KG1 (cell line): Measurements from ENCODE around the gene C12orf76.
"Not testable (repeated sequence)": the region's sequence is repeated elsewhere in the genome, so short reads cannot be mapped to it uniquely, and the experiment has no call there.

Source experiments
- DNase-seq: peaks from one replicate; lab custom pipeline; 2025; lab: John Stamatoyannopoulos, UW

Gene C12orf76

GRCh38 chr12:110020956-110021355 lies 27.4 kb downstream of the C12orf76 start:
- no peak for DNase-seq

- peak; percentile 18 for DNase-seq
These were observed 33.2 kb downstream of the C12orf76 start for GRCh38 chr12:110015132-110015531.

GRCh38 chr12:110012659-110013058 lies 35.7 kb downstream of the C12orf76 start:
- no peak for DNase-seq

- DNase-seq: no peak
These were observed 36.2 kb downstream of the C12orf76 start for GRCh38 chr12:110012137-110012536.

- no peak for DNase-seq
These were observed 37.2 kb downstream of the C12orf76 start for GRCh38 chr12:110010853-110011723.

GRCh38 chr12:110008681-110009398 lies 39.5 kb downstream of the C12orf76 start:
- not testable (repeated sequence) for DNase-seq

GRCh38 chr12:110007881-110008280 lies 40.4 kb downstream of the C12orf76 start:
- DNase-seq: no peak

GRCh38 chr12:110006115-110006514 lies 42.2 kb downstream of the C12orf76 start:
- DNase-seq: no peak

GRCh38 chr12:110005319-110005973 lies 42.9 kb downstream of the C12orf76 start:
- no peak for DNase-seq

GRCh38 chr12:110004598-110004997 lies 43.7 kb downstream of the C12orf76 start:
- DNase-seq: no peak

- no peak for DNase-seq
These were observed 45.4 kb downstream of the C12orf76 start for GRCh38 chr12:110002676-110003515.

GRCh38 chr12:110001596-110001995 lies 46.7 kb downstream of the C12orf76 start:
- DNase-seq: no peak

GRCh38 chr12:109999983-110000505 lies 48.3 kb downstream of the C12orf76 start:
- no peak for DNase-seq

GRCh38 chr12:109999649-109999971 lies 48.7 kb downstream of the C12orf76 start:
- no peak for DNase-seq

- DNase-seq: peak; percentile 83
These were observed 49.2 kb downstream of the C12orf76 start, which contains the start of gene ANKRD13A for GRCh38 chr12:109998904-109999648. TSS of gene ANKRD13A (plus strand) at chr12:109999430. CDS start at chr12:109999689, 259 bp downstream.

- no peak for DNase-seq
These were observed 50.0 kb downstream of the C12orf76 start for GRCh38 chr12:109998241-109998903.

GRCh38 chr12:109997393-109997792 lies 50.9 kb downstream of the C12orf76 start:
- DNase-seq: no peak

- DNase-seq: no peak
These were observed 51.9 kb downstream of the C12orf76 start for GRCh38 chr12:109996483-109996853.

GRCh38 chr12:109995686-109996482 lies 52.4 kb downstream of the C12orf76 start, which contains the start of gene GIT2:
TSS of gene GIT2 (minus strand) at chr12:109996368. CDS start at chr12:109996224, 144 bp downstream.
- DNase-seq: peak; percentile 94
